Endothelial cell of umbilical vein (primary cell): ENCODE data around the gene HGFAC. TPM values are rescaled to one million over a fixed set of nuclear protein-coding genes. Genes with fewer than 3 reads are reported as not detected.

Experiments
- BruUV-seq: library from RNA; stranded (reverse); fragments of 400-500 nt; replicated peaks from 2 replicates; lab custom pipeline; 2021; lab: Mats Ljungman, UMichigan
- CTCF ChIA-PET: fragments of 300-600, 350-600 bp; sonication (Branson Sonifier 250); formaldehyde crosslinking; loops from one replicate; lab custom pipeline; 2021; ENCODE audit warnings: antibody characterized with exemption, inconsistent platforms; lab: Charles Lee
- POLR2A ChIA-PET: fragments of 300-600, 350-600 bp; sonication (Branson Sonifier 250); formaldehyde crosslinking; loops from one replicate; lab custom pipeline; 2021; ENCODE audit warnings: antibody characterized with exemption, inconsistent platforms; lab: Charles Lee
- DNase-seq: peaks from one replicate; pipeline ENCODE4 v3.0.0-alpha.2; 2011; ENCODE audit warnings: low read depth, low spot score
- FAIRE-seq: peaks from 2 replicates; lab custom pipeline; 2011; peaks lifted over from hg19 to GRCh38; lab: Jason Lieb, UNC
- H2AFZ ChIP-seq: 2 replicates; pipeline ENCODE4 v1.6.0; 2012; ENCODE audit warnings: low read depth, low read length, control low read depth, inconsistent platforms
- H3K27ac ChIP-seq: 2 replicates; pipeline ENCODE4 v1.5.1; 2011; ENCODE audit warnings: low read depth, mild to moderate bottlenecking, control low read depth, low read length, moderate library complexity; ENCODE audit not compliant: insufficient read depth
- H3K27me3 ChIP-seq, 2 experiments: 2 replicates each; pipeline versions ENCODE4 v1.6.0 to v1.6.1; 2011; ENCODE audit warnings: low read length in 2 of 2, mixed read lengths in 1 of 2; ENCODE audit not compliant: control insufficient read depth in 2 of 2, insufficient read depth in 2 of 2
- H3K36me3 ChIP-seq, 2 experiments: 2 replicates in 1 of 2; 3 replicates in 1 of 2; pipeline ENCODE4 v1.5.1; 2011; ENCODE audit warnings: low read length in 2 of 2, mild to moderate bottlenecking in 1 of 2, moderate library complexity in 1 of 2; ENCODE audit not compliant: control insufficient read depth in 2 of 2, insufficient read depth in 2 of 2; ENCODE audit errors: extremely low read depth in 1 of 2
- H3K4me1 ChIP-seq: 3 replicates; pipeline ENCODE4 v1.5.1; 2011; ENCODE audit warnings: mild to moderate bottlenecking, low read length; ENCODE audit not compliant: control insufficient read depth, insufficient read depth; ENCODE audit errors: extremely low read depth
- H3K4me2 ChIP-seq: 2 replicates; pipeline ENCODE4 v1.6.1; 2011; ENCODE audit warnings: low read length, control low read depth, mixed read lengths; ENCODE audit not compliant: insufficient read depth
- H3K4me3 ChIP-seq, 3 experiments: fragments of 200-600 bp in 1 of 3; sonication (generic), shearing (Covaris generic) in 1 of 3; replicated peaks in 1 of 3; 2 replicates each; pipeline ENCODE4 v1.5.1; 2011 to 2016; ENCODE audit warnings: control low read depth in 3 of 3, low read length in 3 of 3, mild to moderate bottlenecking in 2 of 3, inconsistent platforms in 1 of 3, low read depth in 1 of 3, moderate library complexity in 1 of 3; ENCODE audit not compliant: insufficient read depth in 1 of 3
- H3K79me2 ChIP-seq: 2 replicates; pipeline ENCODE4 v1.6.0; 2012; ENCODE audit warnings: low read length, inconsistent platforms; ENCODE audit not compliant: control insufficient read depth, insufficient read depth
- H3K9ac ChIP-seq: replicated peaks from 2 replicates; pipeline ENCODE3; 2011; ENCODE audit warnings: low read length, control low read depth; ENCODE audit not compliant: insufficient read depth; ENCODE audit errors: extremely low read depth
- H3K9me1 ChIP-seq: replicated peaks from 3 replicates; pipeline ENCODE4 v1.6.0; 2011; ENCODE audit warnings: mild to moderate bottlenecking, low read length; ENCODE audit not compliant: control insufficient read depth, insufficient read depth; ENCODE audit errors: extremely low read depth
- H3K9me3 ChIP-seq: replicated peaks from 2 replicates; pipeline ENCODE4 v1.5.1; 2012; ENCODE audit warnings: low read length, inconsistent platforms; ENCODE audit not compliant: control insufficient read depth, insufficient read depth
- H4K20me1 ChIP-seq: replicated peaks from 2 replicates; pipeline ENCODE3; 2011; ENCODE audit warnings: mild to moderate bottlenecking, low read length; ENCODE audit not compliant: control insufficient read depth, insufficient read depth; ENCODE audit errors: extremely low read depth
- CTCF ChIP-seq, 2 donors: IDR thresholded peaks; 1 replicate in 1 of 2; 2 replicates in 1 of 2; pipeline ENCODE4 v1.5.1; 2011; ENCODE audit warnings: low read length in 2 of 2, mild to moderate bottlenecking in 2 of 2, moderate library complexity in 2 of 2, control low read depth in 1 of 2, inconsistent platforms in 1 of 2, low read depth in 1 of 2; ENCODE audit not compliant: insufficient read depth in 1 of 2; ENCODE audit errors: extremely low read depth in 1 of 2
- EZH2 ChIP-seq: IDR thresholded peaks from 2 replicates; pipeline ENCODE4 v1.6.1; 2012; ENCODE audit warnings: borderline replicate concordance, low read depth, mild to moderate bottlenecking, moderate library complexity, low read length, inconsistent platforms; ENCODE audit not compliant: severe bottlenecking
- FOS ChIP-seq: IDR thresholded peaks from 2 replicates; pipeline ENCODE4 v1.6.1; 2011; ENCODE audit warnings: mild to moderate bottlenecking, low read length, moderate library complexity, borderline replicate concordance; ENCODE audit not compliant: insufficient read depth
- GATA2 ChIP-seq: IDR thresholded peaks from 2 replicates; pipeline ENCODE4 v1.7.0; 2011; ENCODE audit warnings: low read depth, mild to moderate bottlenecking, moderate library complexity, mixed read lengths, low read length; ENCODE audit not compliant: insufficient read length, insufficient read depth
- JUN ChIP-seq: IDR thresholded peaks from 2 replicates; pipeline ENCODE4 v1.6.1; 2011; ENCODE audit warnings: borderline replicate concordance, low read depth; ENCODE audit not compliant: insufficient read length, insufficient read depth
- MAX ChIP-seq: IDR thresholded peaks from 2 replicates; pipeline ENCODE4 v1.6.1; 2011; ENCODE audit not compliant: insufficient read depth, insufficient read length
- MYC ChIP-seq: IDR thresholded peaks from one replicate; pipeline ENCODE4 v1.6.1; 2011; ENCODE audit warnings: mild to moderate bottlenecking, low read depth, low read length
- POLR2A ChIP-seq: IDR thresholded peaks from 2 replicates; pipeline ENCODE4 v1.6.1; 2012; ENCODE audit warnings: low read depth, mild to moderate bottlenecking, control low read depth, low read length
- POLR2AphosphoS5 ChIP-seq: IDR thresholded peaks from 2 replicates; pipeline ENCODE4 v1.6.1; 2012; ENCODE audit warnings: low read depth, mild to moderate bottlenecking, control low read depth, low read length, moderate library complexity; ENCODE audit not compliant: insufficient read depth
- dilution Hi-C: fragments of 300-500 bp; cut with MboI; formaldehyde crosslinking; loops from one replicate; pipeline ENCODE4 v1.15.0; 2019; ENCODE audit warnings: low sequenced_read_pairs; ENCODE audit not compliant: extremely low pct_ligation_motif_present
- intact Hi-C: fragments of 100-400 bp; cut with micrococcal nuclease; formaldehyde crosslinking; loops from one replicate; pipeline ENCODE4 v1.10.0; 2022
- polyA plus RNA-seq, 4 experiments: library from polyadenylated mRNA; depleted of rRNA in 3 of 4; stranded (reverse) in 3 of 4; unstranded in 1 of 4; fragments of >200 nt; gene quantifications; 2 replicates each; pipeline versions ENCODE4 v1.2.1 to v1.2.3, GENCODE V29; 2011 to 2012; ENCODE audit warnings: missing spikeins in 1 of 4
- total RNA-seq: library from RNA; stranded (reverse); gene quantifications from 2 replicates; pipeline ENCODE4 v1.2.3, GENCODE V29; 2021

HGFAC gene
- total and polyA plus RNA-seq, 2 donors (not counting 3 experiments of a cell fraction or from before 2014, with no cell fraction given) = 0.36 to 0.49 TPM

GRCh38 chr4:3463556-3464348, 22.0 kb downstream of the HGFAC start:
- Histone ChIP-seq H3K27me3 (peaks cover 7 to 9% of the 10 kb centered on the region in 2 experiments), H2AFZ (no peak overlapping the region), H3K27ac (no peak overlapping the region), H4K20me1 (no peaks in the 10 kb centered on the region), H3K79me2 (no peaks in the 10 kb centered on the region), H3K4me1 (no peaks in the 10 kb centered on the region), H3K9me3 (no peaks in the 10 kb centered on the region), H3K9me1 (no peaks in the 10 kb centered on the region), H3K9ac (no peak overlapping the region), H3K36me3 (no peaks in the 10 kb centered on the region), H3K4me2 (no peak overlapping the region), H3K4me3 (no peak overlapping the region)
- CTCF ChIA-PET = interaction anchor here (1.1 to 1.3 kb wide), 2 partner anchors 15 to 17 kb away, joined by 3 read pairs; no protein-coding TSS in a partner anchor
- FAIRE-seq (no peak), DNase-seq (no peak)
- dilution Hi-C loops = no loop called here
- intact Hi-C loops = no loop called here
- POLR2A ChIA-PET = no interaction called here
- TF ChIP-seq POLR2AphosphoS5 (no peak), CTCF (IDR thresholded peaks at IDR 0.05; ENCODE audit: extremely low read depth in 1 of 2, insufficient read depth in 1 of 2, low read depth in 1 of 2, low read length in 2 of 2) (no peak), JUN (no peak), EZH2 (no peak), GATA2 (no peak), MYC (no peak), MAX (no peak), POLR2A (no peak), FOS (no peak)
- no TSS peak for BruUV-seq
